Measurements from ENCODE around the gene BABAM1.

DNA sequence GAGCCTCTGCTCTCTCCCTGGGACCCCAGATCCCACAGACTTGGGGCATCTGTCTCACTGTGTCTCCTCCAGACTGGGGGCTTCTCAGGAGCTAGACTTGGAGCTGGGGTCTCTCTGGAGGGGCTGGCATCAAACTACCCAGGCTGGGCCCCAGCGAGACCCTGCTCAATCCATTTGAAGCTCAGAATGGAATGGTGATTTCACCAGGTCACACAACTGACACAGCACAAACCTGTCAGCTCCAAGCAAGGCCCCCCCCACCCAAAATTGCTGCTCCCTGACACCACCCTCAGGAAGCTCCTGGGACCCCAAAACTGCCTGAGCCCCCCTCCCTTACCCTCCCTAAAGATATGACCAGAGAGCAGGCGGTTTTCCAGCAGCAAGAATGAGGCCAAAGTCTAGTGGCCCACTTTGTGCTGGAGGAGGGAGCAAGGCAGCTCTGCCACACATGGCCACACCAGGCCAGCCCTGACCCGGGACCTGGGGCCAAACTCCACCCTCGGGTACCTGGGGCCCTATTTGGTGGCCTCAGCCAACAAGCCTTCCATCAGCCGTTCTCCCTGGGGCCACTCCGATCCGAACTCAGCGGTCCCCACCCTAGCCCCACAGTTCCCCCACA lies 23.9 kb upstream of the BABAM1 start:
- TF ChIP-seq EP300 (IDR thresholded peaks at IDR 0.05) (no peak), CTCF (IDR thresholded peaks at IDR 0.05) (no peak)
